NCI-H460 (cell line): Measurements from ENCODE around the gene AQP5. TPM values are rescaled to one million over a fixed set of nuclear protein-coding genes. Genes with fewer than 3 reads are reported as not detected.

Experiments used
- DNase-seq: peaks from one replicate; pipeline ENCODE4 v3.0.0-alpha.2; 2016; ENCODE audit warnings: low read depth; ENCODE audit errors: extremely low read depth
- total RNA-seq: library from RNA; depleted of rRNA; stranded (reverse); fragments of >200 nt; shearing (Covaris generic); gene quantifications from 2 replicates; pipeline ENCODE4 v1.2.3, GENCODE V29; 2014; rRNA removed

Gene AQP5
- total RNA-seq, 1 experiment from 2014 or later: not detected

DNA sequence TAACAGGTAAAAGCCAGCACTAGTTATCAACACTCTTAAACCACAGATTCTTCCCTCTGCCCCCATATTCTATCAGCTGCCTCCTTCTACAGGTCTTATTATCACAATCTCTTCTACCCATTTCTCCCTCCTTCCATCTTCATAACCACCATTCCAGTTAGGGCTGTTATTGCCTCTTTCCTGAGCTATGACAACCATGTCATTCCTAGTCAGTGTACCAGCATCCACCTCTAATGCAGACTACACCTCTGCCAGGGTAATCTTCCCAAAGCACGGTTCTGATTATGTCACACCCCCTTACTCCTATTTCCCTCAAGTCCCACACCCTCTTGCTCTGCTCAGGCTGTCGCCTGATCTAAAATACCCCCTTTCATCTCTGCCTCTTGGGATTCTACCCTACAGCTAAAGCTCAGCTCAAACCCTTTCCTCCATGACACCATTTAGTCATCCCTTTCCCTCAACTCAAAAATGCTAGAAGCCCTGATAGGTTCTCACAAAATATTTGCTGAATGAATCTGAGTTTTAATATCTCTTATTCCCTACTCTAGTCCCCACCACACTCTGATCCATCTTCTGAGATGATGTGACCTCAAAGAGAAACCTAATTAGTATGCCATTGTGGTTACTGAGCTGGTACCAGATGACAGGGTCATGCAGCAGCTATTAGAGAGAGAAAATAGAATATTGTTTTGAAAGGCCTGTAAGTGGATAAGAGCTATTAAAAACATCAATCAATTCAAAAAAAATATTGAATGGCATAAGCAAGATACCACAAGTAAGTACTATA lies 51.9 kb downstream of the AQP5 start:
- no peak for DNase-seq

DNA sequence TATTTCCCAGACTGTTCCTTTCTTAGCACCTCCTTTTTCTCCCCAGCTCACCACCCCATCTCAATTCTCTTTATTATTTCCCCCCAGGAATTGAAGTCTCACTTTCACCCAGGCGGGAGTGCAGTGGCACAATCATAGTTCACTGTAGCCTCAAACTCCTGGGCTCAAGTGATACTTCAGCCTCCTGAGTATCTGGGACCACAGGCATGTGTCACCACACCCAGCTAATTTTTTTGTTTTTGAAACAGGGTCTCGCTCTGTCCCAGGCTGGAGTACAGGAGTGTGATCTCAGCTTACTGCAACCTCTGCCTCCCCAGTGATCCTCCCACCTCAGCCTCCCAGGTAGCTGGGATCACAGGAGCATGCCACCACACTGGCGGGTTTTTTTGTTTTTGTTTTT lies 52.7 kb downstream of the AQP5 start:
- DNase-seq: no peak

Other genes starting within 250 kb of the AQP5 start
- 642 and 659 TPM in 2 replicates for gene TMBIM6, start 220.3 kb upstream of the AQP5 start, total RNA-seq
- gene NCKAP5L, start 133.5 kb upstream of the AQP5 start, total RNA-seq: 7.2 and 7.5 TPM in 2 replicates
- gene BCDIN3D, start 118.8 kb upstream of the AQP5 start, total RNA-seq: 8.5 and 9.1 TPM in 2 replicates
- 0.06 and 0.45 TPM in 2 replicates for gene FAIM2, start 58.0 kb upstream of the AQP5 start, total RNA-seq
- gene AQP2, start 11.1 kb upstream of the AQP5 start, total RNA-seq: not detected in 2 replicates
- gene AQP6, start 11.1 kb downstream of the AQP5 start, total RNA-seq: 0.17 and 0.32 TPM in 2 replicates
- gene RACGAP1, start 63.6 kb downstream of the AQP5 start, total RNA-seq: 77.2 and 90.6 TPM in 2 replicates
- gene ASIC1, start 95.7 kb downstream of the AQP5 start, total RNA-seq: 4.7 and 6.0 TPM in 2 replicates
- 70.4 and 77.0 TPM in 2 replicates for gene SMARCD1, start 123.5 kb downstream of the AQP5 start, total RNA-seq
- 0.07 TPM in 1 of 2 replicates, not detected in the other for gene GPD1, start 142.1 kb downstream of the AQP5 start, total RNA-seq
- gene COX14, start 150.4 kb downstream of the AQP5 start, total RNA-seq: 40.8 and 53.7 TPM in 2 replicates
- gene CERS5, start 205.5 kb downstream of the AQP5 start, total RNA-seq: 29.8 and 35.7 TPM in 2 replicates